Stomach (tissue), 4 donors: ENCODE measurements around the gene PPP4R2.

Source experiments
- CTCF ChIP-seq, 7 experiments: fragments of 450-650 bp in 4 of 7; fragments of 200-600 bp in 3 of 7; sonication (generic) in 3 of 7; IDR thresholded peaks; one replicate each; pipeline ENCODE4 v1.5.1; 2016 to 2019; ENCODE audit warnings: antibody characterized with exemption in 7 of 7, control low read depth in 2 of 7, mild to moderate bottlenecking in 1 of 7
- POLR2AphosphoS5 ChIP-seq, 3 donors: sonication (generic); formaldehyde crosslinking; IDR thresholded peaks; one replicate each; pipeline ENCODE4 v1.6.1; 2016; ENCODE audit warnings: antibody characterized with exemption in 3 of 3

GRCh38 chr3:72996473-72997333 is at the start of gene PPP4R2:
- TF ChIP-seq POLR2AphosphoS5 (IDR thresholded peaks at IDR 0.05), result peak; percentile 89 to 97 (median 97)
- TF ChIP-seq CTCF (IDR thresholded peaks at IDR 0.05), result no peak
